Cardiac fibroblast (primary cell): ENCODE measurements around the gene TRAF2.

Experiments
- DNase-seq, 2 donors: peaks; one replicate each; pipeline versions ENCODE4 v3.0.0 to v3.0.0-alpha.2; 2010; ENCODE audit warnings: low read depth in 2 of 2
- H3K4me3 ChIP-seq, 2 donors: replicated peaks in 1 of 2; 1 replicate in 1 of 2; 2 replicates in 1 of 2; pipeline ENCODE4 v1.5.1; 2011; ENCODE audit warnings: low read depth in 2 of 2, low read length in 2 of 2, mild to moderate bottlenecking in 2 of 2, moderate library complexity in 1 of 2
- CTCF ChIP-seq: IDR thresholded peaks from one replicate; pipeline ENCODE4 v1.5.1; 2011; ENCODE audit warnings: low read depth, mild to moderate bottlenecking, low read length, inconsistent platforms

TRAF2 gene

GRCh38 chr9:136944519-136945332, 58.4 kb downstream of the TRAF2 start, which contains the start of the genes C8G and FBXW5:
C8G (plus strand) TSS chr9:136945243; CDS start chr9:136945321, 78 bp downstream.
FBXW5 (minus strand) TSS chr9:136944738; CDS start chr9:136944083, 655 bp downstream.
- H3K4me3 ChIP-seq = peak within 1 kb of the TSS; percentile 84 to 85
- peak; percentile 71 for TF ChIP-seq CTCF
- peak; percentile 90 to 95 for DNase-seq

- no peak overlapping the region for H3K4me3 ChIP-seq
- DNase-seq = no peak
Observed at GRCh38 chr9:136945333-136946227, 59.3 kb downstream of the TRAF2 start.

GRCh38 chr9:136946228-136947027, 60.1 kb downstream of the TRAF2 start:
- H3K4me3 ChIP-seq = no peak overlapping the region
- no peak for DNase-seq
- no peak for TF ChIP-seq CTCF

More at GRCh38 chr9:136945333-136946227, 59.3 kb downstream of the TRAF2 start:
- no peak for TF ChIP-seq CTCF

- no peak for TF ChIP-seq CTCF
- H3K4me3 ChIP-seq = no peak overlapping the region
- DNase-seq = no peak
Observed at GRCh38 chr9:136947028-136947891, 60.9 kb downstream of the TRAF2 start.

- peak; percentile 44 for TF ChIP-seq CTCF
- no peak overlapping the region for H3K4me3 ChIP-seq
- DNase-seq = peak; percentile 46 to 49
Observed at GRCh38 chr9:136947955-136948510, 61.7 kb downstream of the TRAF2 start.
